GM23338 (cell line): ENCODE measurements around the gene SLC12A7.

Source experiments
- EZH2 ChIP-seq: fragments of 200-600 bp; sonication (generic); IDR thresholded peaks from one replicate; pipeline ENCODE4 v1.8.0; 2017; ENCODE audit warnings: antibody characterized with exemption, mild to moderate bottlenecking, low read depth; ENCODE audit not compliant: unreplicated experiment
- TF ChIP-seq, protein P1 (sequence below), 2 experiments: fragments of 200-600 bp in 1 of 2; sonication (generic) in 1 of 2; conservative IDR thresholded peaks; 2 replicates each; pipeline versions ENCODE4 v1.5.1 to v1.6.1; 2016 to 2017; ENCODE audit warnings: antibody characterized with exemption in 2 of 2, low read depth in 2 of 2, mild to moderate bottlenecking in 2 of 2, moderate library complexity in 1 of 2

DNA sequence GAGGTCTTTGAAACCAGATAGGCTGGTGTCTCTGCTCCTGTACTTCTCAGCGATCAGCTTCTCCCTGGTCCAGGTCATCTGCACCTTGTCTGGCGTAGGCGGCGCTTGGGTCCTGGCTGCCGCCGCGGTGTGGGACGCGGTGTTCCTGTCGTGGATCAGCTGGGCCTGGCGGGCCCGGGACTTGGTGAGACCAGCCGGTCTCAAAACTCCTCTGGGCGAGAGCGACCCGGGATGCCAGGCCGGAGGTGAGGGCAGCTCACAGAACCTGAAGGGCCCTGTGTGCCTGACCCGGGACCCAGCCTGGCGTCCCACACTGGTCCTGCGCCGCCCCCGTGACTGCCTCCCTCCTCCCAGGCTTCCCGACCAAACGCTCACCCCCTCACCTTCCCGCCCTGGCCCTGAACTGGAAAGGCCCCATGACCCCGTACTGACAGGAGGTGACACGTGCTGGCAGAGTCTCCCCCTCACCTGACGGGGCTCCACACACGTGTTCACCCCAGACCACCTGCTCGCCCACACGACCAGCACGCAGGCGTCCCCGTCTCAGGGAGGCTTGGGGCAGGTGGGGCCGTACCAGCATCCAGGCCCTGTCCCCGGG lies 54.3 kb downstream of the SLC12A7 start:
- TF ChIP-seq, protein P1, sequence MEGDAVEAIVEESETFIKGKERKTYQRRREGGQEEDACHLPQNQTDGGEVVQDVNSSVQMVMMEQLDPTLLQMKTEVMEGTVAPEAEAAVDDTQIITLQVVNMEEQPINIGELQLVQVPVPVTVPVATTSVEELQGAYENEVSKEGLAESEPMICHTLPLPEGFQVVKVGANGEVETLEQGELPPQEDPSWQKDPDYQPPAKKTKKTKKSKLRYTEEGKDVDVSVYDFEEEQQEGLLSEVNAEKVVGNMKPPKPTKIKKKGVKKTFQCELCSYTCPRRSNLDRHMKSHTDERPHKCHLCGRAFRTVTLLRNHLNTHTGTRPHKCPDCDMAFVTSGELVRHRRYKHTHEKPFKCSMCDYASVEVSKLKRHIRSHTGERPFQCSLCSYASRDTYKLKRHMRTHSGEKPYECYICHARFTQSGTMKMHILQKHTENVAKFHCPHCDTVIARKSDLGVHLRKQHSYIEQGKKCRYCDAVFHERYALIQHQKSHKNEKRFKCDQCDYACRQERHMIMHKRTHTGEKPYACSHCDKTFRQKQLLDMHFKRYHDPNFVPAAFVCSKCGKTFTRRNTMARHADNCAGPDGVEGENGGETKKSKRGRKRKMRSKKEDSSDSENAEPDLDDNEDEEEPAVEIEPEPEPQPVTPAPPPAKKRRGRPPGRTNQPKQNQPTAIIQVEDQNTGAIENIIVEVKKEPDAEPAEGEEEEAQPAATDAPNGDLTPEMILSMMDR (conservative IDR thresholded peaks at IDR 0.05; ENCODE audit: low read depth in 2 of 2), result no peak
- no peak for TF ChIP-seq EZH2
